Astrocyte of the spinal cord (primary cell): ENCODE measurements around the gene WDR70.
A peak's percentile ranks its signal among the peaks of the same experiment; 100 is the strongest.

Experiments
- DNase-seq: peaks from one replicate; pipeline ENCODE4 v3.0.0; 2011; ENCODE audit warnings: low read depth, low spot score
- H3K4me3 ChIP-seq: 2 replicates; pipeline ENCODE4 v1.5.1; 2011; ENCODE audit warnings: low read depth, mild to moderate bottlenecking, low read length, moderate library complexity
- in situ Hi-C: cut with HindIII; loops from 2 replicates; pipeline ENCODE4 v1.10.0; 2017; ENCODE audit warnings: low sequenced_read_pairs
- TF ChIP-seq, protein P1 (sequence below): IDR thresholded peaks from 2 replicates; pipeline ENCODE4 v1.5.1; 2012; ENCODE audit warnings: low read depth, mild to moderate bottlenecking, low read length, inconsistent platforms

The WDR70 gene

DNA sequence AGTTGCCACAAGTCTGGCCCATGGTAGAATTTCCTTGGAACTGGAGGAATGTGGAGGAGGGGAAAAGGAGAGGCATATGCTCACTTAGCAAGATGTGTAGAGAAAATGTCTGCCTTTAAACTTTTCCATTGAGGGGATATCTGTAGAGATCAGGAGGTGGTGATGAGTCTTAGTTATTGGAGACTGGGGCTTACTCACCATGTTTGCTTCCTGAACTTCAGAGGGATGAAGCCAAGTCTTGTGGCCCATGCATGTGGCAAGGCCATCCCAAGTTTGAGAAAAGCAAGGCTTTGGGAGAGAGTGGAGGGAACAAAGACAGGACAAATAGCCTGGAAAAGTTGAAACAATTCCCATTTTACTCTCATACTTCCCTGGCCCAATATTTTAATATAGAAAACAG lies 336.2 kb downstream of the WDR70 start:
- TF ChIP-seq, protein P1, sequence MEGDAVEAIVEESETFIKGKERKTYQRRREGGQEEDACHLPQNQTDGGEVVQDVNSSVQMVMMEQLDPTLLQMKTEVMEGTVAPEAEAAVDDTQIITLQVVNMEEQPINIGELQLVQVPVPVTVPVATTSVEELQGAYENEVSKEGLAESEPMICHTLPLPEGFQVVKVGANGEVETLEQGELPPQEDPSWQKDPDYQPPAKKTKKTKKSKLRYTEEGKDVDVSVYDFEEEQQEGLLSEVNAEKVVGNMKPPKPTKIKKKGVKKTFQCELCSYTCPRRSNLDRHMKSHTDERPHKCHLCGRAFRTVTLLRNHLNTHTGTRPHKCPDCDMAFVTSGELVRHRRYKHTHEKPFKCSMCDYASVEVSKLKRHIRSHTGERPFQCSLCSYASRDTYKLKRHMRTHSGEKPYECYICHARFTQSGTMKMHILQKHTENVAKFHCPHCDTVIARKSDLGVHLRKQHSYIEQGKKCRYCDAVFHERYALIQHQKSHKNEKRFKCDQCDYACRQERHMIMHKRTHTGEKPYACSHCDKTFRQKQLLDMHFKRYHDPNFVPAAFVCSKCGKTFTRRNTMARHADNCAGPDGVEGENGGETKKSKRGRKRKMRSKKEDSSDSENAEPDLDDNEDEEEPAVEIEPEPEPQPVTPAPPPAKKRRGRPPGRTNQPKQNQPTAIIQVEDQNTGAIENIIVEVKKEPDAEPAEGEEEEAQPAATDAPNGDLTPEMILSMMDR = no peak
- in situ Hi-C loops = no loop called here
- no peak for DNase-seq
- no peak overlapping the region for H3K4me3 ChIP-seq

DNA sequence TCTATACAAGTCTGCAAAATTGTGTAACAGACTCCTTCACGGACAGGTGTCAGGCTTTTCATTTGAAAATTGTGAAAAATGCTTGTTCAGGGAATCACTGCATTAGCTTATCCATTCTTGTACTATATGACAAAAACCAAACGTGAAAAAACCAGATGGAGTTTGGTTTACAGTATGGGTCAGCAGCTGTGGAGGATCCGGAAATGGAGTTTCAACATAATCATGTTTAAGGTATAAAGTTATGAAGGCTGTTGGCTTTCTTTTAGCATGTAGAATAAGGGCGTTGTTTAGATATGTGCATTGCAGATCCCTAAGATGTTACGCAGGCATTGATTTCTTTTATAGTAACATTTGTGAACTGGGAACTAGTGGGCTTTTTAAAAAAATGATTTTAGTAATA lies 336.9 kb downstream of the WDR70 start:
- no peak for DNase-seq
- no peak overlapping the region for H3K4me3 ChIP-seq
- in situ Hi-C loops = no loop called here
- TF ChIP-seq, protein P1 = no peak

DNA sequence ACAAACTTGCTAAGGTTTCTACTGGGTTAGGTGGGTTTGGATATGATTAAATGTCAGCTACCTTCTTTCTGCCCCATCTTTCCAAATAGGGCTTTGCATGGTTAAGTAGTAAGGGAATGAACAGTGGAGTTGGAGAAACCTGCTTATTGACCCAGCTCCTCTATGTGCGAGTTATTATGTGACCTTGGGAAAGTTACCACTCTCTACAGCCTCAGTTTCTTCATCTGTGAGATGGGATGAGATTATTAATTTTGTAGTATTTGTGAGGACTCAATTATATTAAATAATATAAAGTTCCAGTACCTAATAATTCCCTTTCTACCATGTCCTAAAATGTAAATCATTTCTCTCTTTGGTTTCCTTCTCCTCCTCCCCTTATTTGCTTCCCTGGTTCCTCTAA lies 337.3 kb downstream of the WDR70 start:
- no peak for DNase-seq
- in situ Hi-C loops = no loop called here
- no peak overlapping the region for H3K4me3 ChIP-seq
- TF ChIP-seq, protein P1 = no peak

DNA sequence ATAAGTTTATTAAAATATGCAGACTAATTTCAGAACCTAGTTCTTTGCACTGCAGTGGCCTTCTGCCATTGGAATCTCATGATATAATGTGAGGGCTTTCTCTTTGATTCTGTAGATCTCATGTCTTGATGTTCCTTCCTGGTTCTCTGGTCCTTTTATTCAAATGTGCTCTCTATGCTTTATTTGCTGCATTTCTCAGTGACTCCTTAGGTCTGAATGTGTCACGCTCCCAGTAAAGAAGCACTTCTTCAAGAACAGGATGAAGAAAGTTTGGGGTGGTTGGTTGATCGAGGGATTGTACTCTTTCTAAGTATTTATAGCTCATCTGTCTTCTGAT lies 338.1 kb downstream of the WDR70 start:
- H3K4me3 ChIP-seq = no peak overlapping the region
- in situ Hi-C loops = no loop called here
- no peak for DNase-seq
- TF ChIP-seq, protein P1 = no peak

GRCh38 chr5:37717613-37718431 lies 338.7 kb downstream of the WDR70 start:
- H3K4me3 ChIP-seq = no peak overlapping the region
- TF ChIP-seq, protein P1 = no peak
- in situ Hi-C loops = no loop called here
- DNase-seq = peak; percentile 94

DNA sequence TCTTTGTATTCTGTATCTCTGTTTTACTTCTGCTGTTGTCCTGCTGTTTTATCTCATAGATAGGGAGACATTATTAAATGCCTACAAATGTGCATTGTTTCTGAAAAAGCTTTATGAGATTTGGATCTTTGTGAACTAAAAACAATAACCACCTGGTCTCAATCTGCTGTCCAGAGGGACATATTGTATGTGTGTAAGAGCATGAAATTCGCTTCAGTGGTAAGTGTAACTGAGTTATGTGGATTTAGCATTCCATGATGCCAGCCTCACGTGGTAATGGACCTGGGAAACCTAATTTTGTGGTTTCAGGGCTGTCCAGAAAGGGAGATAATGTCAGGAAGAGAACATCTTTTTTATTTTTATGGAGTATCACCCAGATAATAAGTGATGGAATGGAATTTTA lies 341.4 kb downstream of the WDR70 start:
- TF ChIP-seq, protein P1 = no peak
- no peak for DNase-seq
- H3K4me3 ChIP-seq = no peak overlapping the region
- in situ Hi-C loops = no loop called here

DNA sequence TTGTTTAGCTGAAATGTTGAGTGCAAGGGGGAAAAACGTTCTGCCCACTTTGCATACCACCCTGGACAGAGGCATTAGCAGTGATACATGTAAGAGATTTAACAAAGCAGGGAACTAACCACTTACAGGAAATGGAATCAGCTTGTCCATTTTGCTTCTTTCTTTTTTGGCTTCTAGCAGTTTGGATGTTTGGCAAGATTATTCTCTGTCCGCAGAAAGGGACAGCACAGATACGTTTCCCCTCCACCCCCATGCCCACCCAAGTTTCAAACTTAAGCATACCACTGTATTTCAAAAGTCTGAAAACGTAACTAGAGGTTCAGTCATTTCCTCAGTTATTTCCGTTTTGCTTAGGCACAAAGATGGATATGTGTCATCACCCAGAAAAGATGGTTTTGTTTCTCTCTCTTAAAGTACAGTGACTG lies 342.3 kb downstream of the WDR70 start:
- no peak overlapping the region for H3K4me3 ChIP-seq
- in situ Hi-C loops = no loop called here
- DNase-seq = peak; percentile 56
- TF ChIP-seq, protein P1 = no peak
